ENCODE results near the gene CAPZB. TPM values are rescaled to one million over a fixed set of nuclear protein-coding genes. Genes with fewer than 3 reads are reported as not detected.

CAPZB gene
- total and polyA plus RNA-seq, 2 donors (not counting 3 experiments of a cell fraction or from before 2014, with no cell fraction given), result 196 to 347 TPM

- no peak for TF ChIP-seq POLR2AphosphoS5 (IDR thresholded peaks at IDR 0.05; ENCODE audit: insufficient read depth, low read depth, low read length)
- TF ChIP-seq JUN (IDR thresholded peaks at IDR 0.05; ENCODE audit: borderline replicate concordance, insufficient read depth, insufficient read length, low read depth), result no peak
- no peak for TF ChIP-seq MYC (IDR thresholded peaks at IDR 0.05; ENCODE audit: low read depth, low read length)
- TF ChIP-seq MAX (IDR thresholded peaks at IDR 0.05; ENCODE audit: insufficient read depth, insufficient read length), result no peak
- no peak for TF ChIP-seq GATA2 (IDR thresholded peaks at IDR 0.05; ENCODE audit: insufficient read depth, insufficient read length, low read depth, low read length)
- no peak for TF ChIP-seq FOS (IDR thresholded peaks at IDR 0.05; ENCODE audit: borderline replicate concordance, insufficient read depth, low read length)
- no peak for TF ChIP-seq POLR2A (IDR thresholded peaks at IDR 0.05; ENCODE audit: low read depth, low read length)
- no peak for TF ChIP-seq CTCF (IDR thresholded peaks at IDR 0.05; ENCODE audit: extremely low read depth in 1 of 2, insufficient read depth in 1 of 2, low read depth in 1 of 2, low read length in 2 of 2)
- no peak for TF ChIP-seq EZH2 (IDR thresholded peaks at IDR 0.05; ENCODE audit: borderline replicate concordance, low read depth, low read length, severe bottlenecking)
- Histone ChIP-seq H2AFZ (ENCODE audit: low read depth, low read length) (no peak overlapping the region), H3K27me3 (ENCODE audit: control insufficient read depth in 2 of 2, insufficient read depth in 2 of 2, low read length in 2 of 2) (no peaks in the 10 kb centered on the region), H4K20me1 (replicated peaks; ENCODE audit: control insufficient read depth, extremely low read depth, insufficient read depth, low read length) (peaks cover 2% of the 10 kb centered on the region), H3K27ac (ENCODE audit: insufficient read depth, low read depth, low read length) (no peak overlapping the region), H3K4me1 (ENCODE audit: control insufficient read depth, extremely low read depth, insufficient read depth, low read length) (no peaks in the 10 kb centered on the region), H3K9me3 (replicated peaks; ENCODE audit: control insufficient read depth, insufficient read depth, low read length) (no peaks in the 10 kb centered on the region), H3K9me1 (replicated peaks; ENCODE audit: control insufficient read depth, extremely low read depth, insufficient read depth, low read length) (no peaks in the 10 kb centered on the region), H3K36me3 (ENCODE audit: control insufficient read depth in 2 of 2, extremely low read depth in 1 of 2, insufficient read depth in 2 of 2, low read length in 2 of 2) (peaks cover 6 to 40% of the 10 kb centered on the region in 2 experiments), H3K4me2 (ENCODE audit: insufficient read depth, low read length) (no peak overlapping the region), H3K9ac (replicated peaks; ENCODE audit: extremely low read depth, insufficient read depth, low read length) (no peak overlapping the region), H3K4me3 (replicated peaks in 1 of 3; ENCODE audit: insufficient read depth in 1 of 3, low read depth in 1 of 3, low read length in 3 of 3) (no peak overlapping the region), H3K79me2 (ENCODE audit: control insufficient read depth, insufficient read depth, low read length) (peaks cover 2% of the 10 kb centered on the region)
- DNase-seq (ENCODE audit: low read depth, low spot score), result no peak
- FAIRE-seq, result peak; percentile 38
- ChIA-PET POLR2A (no interaction called here), CTCF (interaction anchor here (1.1 to 2.1 kb wide), 6 partner anchors 12 to 274 kb away, joined by 3 to 8 read pairs (median 3); no protein-coding TSS in a partner anchor)
- dilution Hi-C loops (cut with MboI; ENCODE audit: extremely low pct_ligation_motif_present, low sequenced_read_pairs) (no loop called here), intact Hi-C loops (cut with micrococcal nuclease) (no loop called here)
- BruUV-seq (replicated peaks), result TSS peak; percentile 8
Observed at GRCh38 chr1:19376428-19377372, 108.6 kb downstream of the CAPZB start.
